Activated T-cell treated with anti-CD3 and anti-CD28 coated beads for 24 hours (primary cell): Measurements from ENCODE around the gene FERMT3.

Source experiments
- DNase-seq: peaks from one replicate; pipeline ENCODE4 v3.0.0-alpha.2; 2020; ENCODE audit warnings: low read depth

FERMT3 gene

GRCh38 chr11:64264371-64264852 is 57.9 kb downstream of the FERMT3 start:
- DNase-seq: no peak

GRCh38 chr11:64265176-64266160 is 58.9 kb downstream of the FERMT3 start:
- no peak for DNase-seq

- no peak for DNase-seq
Measured at GRCh38 chr11:64266339-64266738, 59.8 kb downstream of the FERMT3 start.

- DNase-seq: no peak
Measured at GRCh38 chr11:64267207-64267945, 60.9 kb downstream of the FERMT3 start.

- DNase-seq: no peak
Measured at GRCh38 chr11:64268025-64268892, 61.7 kb downstream of the FERMT3 start.

GRCh38 chr11:64268893-64269539 is 62.5 kb downstream of the FERMT3 start:
- no peak for DNase-seq

GRCh38 chr11:64269540-64270220 is 63.2 kb downstream of the FERMT3 start:
- peak; percentile 98 for DNase-seq
